Ovary (tissue), 1 donor: ENCODE measurements around the gene MAP9.

Experiments
- EP300 ChIP-seq: sonication (generic); formaldehyde crosslinking; IDR thresholded peaks from one replicate; pipeline ENCODE4 v1.6.1; 2017; ENCODE audit warnings: antibody characterized with exemption
- POLR2A ChIP-seq: fragments of 450-650 bp; IDR thresholded peaks from one replicate; pipeline ENCODE4 v1.6.1; 2017; ENCODE audit warnings: antibody characterized with exemption, mild to moderate bottlenecking, moderate library complexity

DNA sequence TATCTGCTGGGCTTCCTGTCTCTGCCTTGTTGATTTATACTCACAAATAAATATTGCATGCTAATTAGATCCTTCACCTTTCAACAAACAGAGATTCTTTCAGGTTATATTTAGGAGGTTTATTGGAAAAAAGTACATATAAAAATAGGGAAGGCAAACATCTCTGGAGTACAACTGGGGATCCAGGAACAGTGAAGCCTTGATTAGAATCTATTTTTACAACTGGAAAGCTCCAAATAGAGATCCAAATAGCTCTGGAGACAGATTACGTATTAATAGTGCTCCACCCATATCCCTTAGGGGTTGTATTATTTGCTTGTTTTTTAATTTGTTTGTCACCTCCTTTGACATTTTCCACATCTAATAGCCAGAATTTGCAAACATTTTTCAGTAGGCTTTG is 46.9 kb upstream of the MAP9 start:
- no peak for TF ChIP-seq POLR2A
- no peak for TF ChIP-seq EP300
